Amygdala (tissue), 56 donors: ENCODE data around the gene EVC.

Experiments
- DNase-seq, 56 donors: peaks; one replicate each; lab custom pipeline; 2025; lab: John Stamatoyannopoulos, UW

EVC gene

GRCh38 chr4:5730436-5730835 is 19.4 kb downstream of the EVC start:
- DNase-seq: no peak

DNA sequence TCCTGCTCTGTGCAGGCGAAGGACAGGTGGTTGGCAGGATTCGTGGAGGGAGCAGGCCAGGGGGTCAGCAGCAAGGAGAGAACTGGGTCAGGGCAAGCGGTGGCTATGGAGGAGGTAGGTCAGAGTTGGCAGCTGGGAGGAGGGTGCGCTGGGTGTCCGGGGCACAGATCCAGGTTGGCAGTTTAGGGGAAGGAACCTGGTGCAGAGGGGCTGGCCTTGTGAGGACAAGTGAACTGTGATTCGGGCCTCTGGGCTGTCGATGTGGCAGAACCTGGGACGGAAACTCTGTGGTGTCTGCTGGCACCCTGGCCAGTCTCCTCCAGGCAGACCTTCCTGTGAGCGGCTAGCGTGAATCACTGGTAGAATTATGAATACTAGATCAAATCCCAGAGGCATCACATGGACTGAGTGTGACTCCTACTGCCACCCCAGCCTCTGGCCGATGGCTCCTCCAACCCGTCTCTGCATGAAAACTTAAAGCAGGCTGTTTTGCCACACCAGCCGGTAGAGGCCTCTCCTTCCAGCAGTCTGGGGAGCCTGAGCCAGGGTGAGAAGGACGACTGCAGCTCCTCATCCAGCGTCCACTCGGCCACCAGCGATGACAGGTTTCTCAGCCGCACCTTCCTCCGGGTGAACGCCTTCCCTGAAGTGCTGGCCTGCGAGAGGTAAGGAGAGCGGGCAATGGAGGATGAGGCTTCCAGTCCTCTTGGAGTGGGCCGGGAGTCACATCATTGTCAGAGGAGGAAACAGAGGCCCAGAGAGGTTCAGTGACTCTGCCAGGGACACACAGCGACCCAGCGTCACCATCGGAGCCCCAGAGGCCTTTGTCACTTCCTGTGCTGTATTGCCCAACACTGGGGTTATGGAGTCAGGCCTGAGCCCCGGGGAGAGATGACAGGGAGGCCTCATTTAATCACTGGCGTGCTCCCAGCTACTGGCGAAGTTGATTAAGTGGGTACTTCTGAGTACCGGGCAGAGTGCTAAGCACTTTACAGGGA is 20.3 kb downstream of the EVC start:
- no peak for DNase-seq

GRCh38 chr4:5732158-5732557 is 21.2 kb downstream of the EVC start:
- no peak for DNase-seq

DNA sequence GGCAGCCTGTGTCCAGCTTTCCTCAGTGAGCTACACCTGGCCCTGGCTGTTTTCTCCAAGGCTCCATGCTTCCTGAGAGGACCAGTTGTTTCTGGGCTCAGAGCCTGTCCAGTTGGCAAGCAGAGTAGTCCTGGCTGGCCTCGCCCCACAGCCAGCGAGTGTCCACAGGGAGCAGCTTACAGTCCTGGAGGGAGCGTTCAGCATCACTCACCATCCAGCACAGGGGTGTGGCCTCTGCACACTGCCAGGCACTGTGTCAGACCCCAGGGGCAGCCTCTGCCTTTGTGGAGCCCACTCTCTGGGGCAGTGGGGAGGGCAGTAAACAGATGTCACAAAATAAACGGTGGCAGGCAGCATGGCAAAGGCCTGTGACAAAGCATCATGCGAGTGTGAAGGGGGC is 23.9 kb downstream of the EVC start:
- peak in 2 of 56 donors; percentile 13 to 15 for DNase-seq

- DNase-seq: no peak
These were observed 24.5 kb downstream of the EVC start for GRCh38 chr4:5735463-5735862.

GRCh38 chr4:5738061-5738460 is 27.1 kb downstream of the EVC start:
- DNase-seq: no peak

GRCh38 chr4:5742388-5742787 is 31.4 kb downstream of the EVC start:
- no peak for DNase-seq

DNA sequence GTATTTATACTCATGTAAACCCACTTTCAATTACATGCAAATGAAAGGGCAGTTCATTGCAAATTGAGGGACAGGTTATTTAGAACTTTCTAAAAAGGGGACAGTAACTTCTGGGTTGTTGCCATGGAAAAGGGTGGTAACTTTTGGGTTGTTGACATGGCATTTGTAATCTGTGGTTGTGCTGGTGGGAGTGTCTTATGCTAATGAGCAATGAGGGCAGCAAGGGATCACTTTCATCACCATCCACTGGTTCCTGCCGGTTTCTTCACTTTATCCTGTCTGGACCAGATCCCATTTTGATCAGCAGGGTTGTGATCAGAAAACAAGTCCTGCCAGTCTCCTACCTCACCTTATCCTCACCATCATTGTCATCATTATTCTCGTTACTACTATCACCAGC is 32.0 kb downstream of the EVC start:
- DNase-seq: no peak

DNA sequence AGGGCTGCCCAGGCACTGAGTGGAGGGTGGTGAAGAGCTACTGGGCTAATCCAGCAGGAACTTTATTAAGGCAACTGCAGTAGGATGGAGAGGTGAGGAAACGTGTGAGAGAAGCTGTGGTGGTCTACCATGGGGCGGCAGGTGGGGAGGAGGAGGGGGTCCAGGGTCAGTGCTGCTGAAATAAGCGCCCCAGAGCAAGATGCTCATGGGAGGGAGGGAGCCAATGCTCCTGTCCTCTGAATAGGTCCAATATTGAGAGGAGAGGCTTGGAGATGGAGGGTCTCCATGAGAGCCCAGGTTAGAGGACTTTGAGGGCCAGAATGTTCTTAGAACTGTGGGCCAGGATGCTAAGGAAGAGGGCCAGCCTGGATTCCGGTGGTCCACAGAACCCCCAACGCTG is 35.2 kb downstream of the EVC start:
- DNase-seq: no peak

GRCh38 chr4:5746829-5747737 is 36.1 kb downstream of the EVC start:
- DNase-seq: no peak

- peak in 1 of 56 donors; percentile 9 for DNase-seq
These were observed 36.9 kb downstream of the EVC start for GRCh38 chr4:5747738-5748375.

DNA sequence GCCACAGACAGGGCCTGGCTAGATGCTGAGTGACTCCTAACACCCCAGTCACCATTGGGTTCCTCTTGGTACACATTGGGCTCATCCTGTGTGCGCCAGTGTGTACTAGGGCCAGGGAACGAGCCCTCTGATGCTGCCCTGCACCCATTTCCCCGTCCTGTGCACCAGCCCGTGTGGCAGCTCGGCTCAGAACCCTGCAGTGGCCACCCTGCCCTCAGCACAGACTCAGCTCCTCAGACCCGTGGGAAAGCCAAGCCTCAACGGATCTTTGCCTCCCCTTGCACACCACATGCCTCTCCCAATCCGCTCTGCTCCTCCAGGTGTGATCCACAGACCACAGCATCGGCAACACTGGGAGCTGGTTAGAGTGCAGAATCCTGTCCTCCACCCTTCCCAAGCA is 38.6 kb downstream of the EVC start:
- DNase-seq: no peak

DNA sequence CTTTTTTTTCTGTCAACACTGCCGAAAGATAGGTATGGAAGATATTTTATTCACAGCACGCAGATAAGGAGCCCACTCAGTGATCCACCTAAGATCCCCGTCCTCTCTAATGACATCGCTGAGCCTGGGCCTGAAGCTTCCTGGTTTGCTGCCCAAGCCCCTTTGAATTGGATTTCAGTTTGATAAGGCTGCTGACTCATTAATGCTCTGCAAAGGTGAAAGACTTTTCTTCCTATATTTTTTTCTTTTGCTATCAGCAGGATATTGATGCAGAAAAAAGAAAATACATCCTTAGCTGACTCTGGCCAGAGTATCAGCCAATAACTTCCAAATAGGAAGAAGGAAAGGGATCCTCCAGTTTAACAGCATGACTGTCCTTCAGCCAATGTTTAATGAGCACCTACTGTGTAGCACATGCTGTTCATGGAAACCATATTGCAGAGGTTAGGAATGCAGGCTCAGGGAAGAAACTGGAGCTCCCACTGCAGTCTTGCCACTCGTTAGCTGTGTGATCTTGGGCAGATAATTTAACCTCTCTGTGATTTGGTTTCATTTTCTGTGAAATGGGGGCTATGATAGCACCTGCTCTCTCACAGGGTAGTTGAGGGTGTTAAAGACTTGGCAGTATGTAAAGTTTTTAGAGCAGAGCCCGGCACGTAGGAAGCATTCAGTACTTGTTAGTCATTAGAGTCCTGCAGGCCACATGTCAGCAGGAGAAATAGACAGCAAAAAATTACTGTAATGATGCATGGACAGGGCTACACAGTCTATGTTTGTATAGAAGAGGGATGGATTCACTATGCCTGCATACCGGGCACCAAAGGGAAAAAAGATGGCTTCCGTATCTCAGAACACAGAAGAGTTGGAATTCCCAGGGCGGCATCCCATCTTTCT is 39.3 kb downstream of the EVC start:
- no peak for DNase-seq

GRCh38 chr4:5750946-5751665 is 40.1 kb downstream of the EVC start:
- DNase-seq: no peak

DNA sequence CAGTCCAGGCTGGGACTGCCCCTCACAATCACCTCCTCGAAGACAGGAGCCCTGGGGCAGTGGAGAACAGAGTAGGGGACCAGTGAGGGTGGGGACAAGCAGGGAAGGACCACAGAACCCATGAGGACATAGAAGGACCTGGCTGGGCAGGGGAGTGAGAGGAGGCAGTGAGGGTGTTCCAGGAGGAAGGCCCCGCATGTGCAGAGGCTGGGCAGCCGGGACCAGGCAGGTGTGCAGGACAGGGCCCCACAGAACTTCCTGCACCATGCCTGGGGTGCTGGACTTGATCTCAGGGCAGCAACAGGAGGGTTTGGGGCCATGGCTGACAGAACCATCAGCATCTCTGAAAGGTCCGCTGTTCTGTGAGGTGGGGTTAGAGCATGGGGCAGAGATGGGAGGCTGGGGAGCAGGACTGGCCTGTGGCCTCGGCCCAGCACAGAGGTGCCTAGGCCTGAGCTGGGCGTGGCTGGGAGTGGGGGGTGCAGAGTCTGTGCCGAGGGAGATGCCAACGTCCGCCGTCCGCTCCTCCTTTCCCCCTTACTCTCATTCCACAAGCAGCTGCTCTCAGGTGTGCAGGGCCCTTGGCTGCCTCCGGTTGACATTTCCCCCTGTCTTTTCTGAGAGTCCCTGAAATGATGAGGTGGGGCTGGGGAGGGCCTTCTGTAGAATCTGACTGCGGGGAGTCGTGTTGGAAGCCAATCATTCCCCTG is 40.8 kb downstream of the EVC start:
- no peak for DNase-seq

- no peak for DNase-seq
These were observed 41.6 kb downstream of the EVC start for GRCh38 chr4:5752376-5753184.

- no peak for DNase-seq
These were observed 42.4 kb downstream of the EVC start for GRCh38 chr4:5753366-5753765.
